OCI-LY3 (cell line): ENCODE results near the gene TPO.

ENCODE experiments used
- CTCF ChIP-seq: fragments of 200-600, 300-600 bp; sonication (generic); IDR thresholded peaks from 2 replicates; pipeline ENCODE4 v1.5.1; 2014; ENCODE audit warnings: antibody characterized with exemption, low read length, low read depth
- EZH2phosphoT487 ChIP-seq: fragments of 200-600 bp; shearing (Covaris generic); IDR thresholded peaks from 2 replicates; pipeline ENCODE4 v1.6.1; 2018; ENCODE audit warnings: antibody characterized with exemption, mixed run types, low read depth

- no peak for TF ChIP-seq CTCF
- no peak for TF ChIP-seq EZH2phosphoT487
Observed at GRCh38 chr2:1512321-1513289, 99.3 kb downstream of the TPO start.
